Transverse colon (tissue), 4 donors: ENCODE results near the gene FAM107B.

ENCODE experiments used
- POLR2A ChIP-seq: fragments of 450-650 bp; IDR thresholded peaks from one replicate; pipeline ENCODE4 v1.6.1; 2016; ENCODE audit warnings: antibody characterized with exemption, mild to moderate bottlenecking, moderate library complexity
- POLR2AphosphoS5 ChIP-seq, 3 donors: sonication (generic); formaldehyde crosslinking; IDR thresholded peaks; one replicate each; pipeline ENCODE4 v1.6.1; 2016; ENCODE audit warnings: antibody characterized with exemption in 3 of 3
- TF ChIP-seq, protein P1 (sequence below), 5 experiments: fragments of 200-600 bp in 3 of 5; fragments of 450-650 bp in 2 of 5; sonication (generic) in 3 of 5; IDR thresholded peaks; 1 replicate in 2 of 5; 2 replicates in 3 of 5; pipeline ENCODE4 v1.5.1; 2016 to 2017; ENCODE audit warnings: antibody characterized with exemption in 5 of 5, inconsistent platforms in 3 of 5, mild to moderate bottlenecking in 2 of 5, moderate library complexity in 1 of 5

DNA sequence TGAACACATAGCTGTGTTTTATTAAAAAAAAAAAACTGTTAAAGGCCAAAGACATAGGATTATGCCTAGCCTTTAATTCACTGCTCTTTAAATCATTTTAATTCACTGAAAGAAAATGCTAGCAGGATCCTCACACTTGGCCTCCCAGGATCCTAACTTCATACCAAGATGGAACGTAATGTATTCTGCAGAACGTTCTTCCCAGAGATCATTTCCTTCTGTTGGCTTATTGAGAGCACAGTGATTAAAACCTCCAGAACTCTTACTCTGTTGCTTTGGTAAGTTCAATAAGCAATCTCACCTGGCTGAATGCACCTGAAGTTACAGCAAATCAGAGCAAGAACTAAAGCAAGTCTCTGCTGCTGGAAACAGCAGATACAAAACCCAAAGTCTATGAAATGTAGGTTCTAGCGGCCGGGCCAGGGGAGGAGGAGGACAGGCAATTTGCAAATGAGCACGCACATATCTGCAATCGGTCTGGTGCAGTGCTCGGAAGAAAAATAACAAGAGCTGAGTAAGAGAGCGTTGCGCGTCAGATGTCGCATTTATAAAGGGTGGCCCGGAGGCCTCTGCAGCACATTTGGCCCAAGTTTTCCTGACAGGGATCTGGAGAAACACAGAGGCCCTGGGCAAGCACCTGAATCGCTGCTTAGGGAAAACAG lies 193.9 kb downstream of the FAM107B start:
- TF ChIP-seq POLR2A (no peak), POLR2AphosphoS5 (IDR thresholded peaks at IDR 0.05) (no peak)
- TF ChIP-seq, protein P1, sequence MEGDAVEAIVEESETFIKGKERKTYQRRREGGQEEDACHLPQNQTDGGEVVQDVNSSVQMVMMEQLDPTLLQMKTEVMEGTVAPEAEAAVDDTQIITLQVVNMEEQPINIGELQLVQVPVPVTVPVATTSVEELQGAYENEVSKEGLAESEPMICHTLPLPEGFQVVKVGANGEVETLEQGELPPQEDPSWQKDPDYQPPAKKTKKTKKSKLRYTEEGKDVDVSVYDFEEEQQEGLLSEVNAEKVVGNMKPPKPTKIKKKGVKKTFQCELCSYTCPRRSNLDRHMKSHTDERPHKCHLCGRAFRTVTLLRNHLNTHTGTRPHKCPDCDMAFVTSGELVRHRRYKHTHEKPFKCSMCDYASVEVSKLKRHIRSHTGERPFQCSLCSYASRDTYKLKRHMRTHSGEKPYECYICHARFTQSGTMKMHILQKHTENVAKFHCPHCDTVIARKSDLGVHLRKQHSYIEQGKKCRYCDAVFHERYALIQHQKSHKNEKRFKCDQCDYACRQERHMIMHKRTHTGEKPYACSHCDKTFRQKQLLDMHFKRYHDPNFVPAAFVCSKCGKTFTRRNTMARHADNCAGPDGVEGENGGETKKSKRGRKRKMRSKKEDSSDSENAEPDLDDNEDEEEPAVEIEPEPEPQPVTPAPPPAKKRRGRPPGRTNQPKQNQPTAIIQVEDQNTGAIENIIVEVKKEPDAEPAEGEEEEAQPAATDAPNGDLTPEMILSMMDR (IDR thresholded peaks at IDR 0.05): no peak
